ENCODE results near the gene PCARE.

DNA sequence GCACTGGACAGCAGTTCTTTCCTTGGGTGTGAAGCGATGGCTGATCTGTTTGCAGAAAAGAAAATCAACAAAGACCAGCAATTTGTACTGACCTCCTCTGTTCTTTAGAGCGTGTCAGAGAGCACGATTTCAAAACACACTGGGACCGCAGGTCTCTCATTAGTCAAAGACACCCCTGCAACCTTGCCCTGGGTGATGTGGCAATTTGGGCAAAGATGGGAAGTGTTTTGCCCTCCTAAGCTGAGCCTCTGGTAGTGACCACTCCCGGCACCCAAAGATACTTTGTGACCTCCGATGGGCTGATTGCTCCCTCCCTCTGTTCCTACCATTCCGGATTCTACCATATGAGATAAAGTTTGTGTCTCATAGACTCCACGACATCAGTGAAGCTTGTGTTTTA lies 22.6 kb upstream of the PCARE start:
- TF ChIP-seq, protein P1, sequence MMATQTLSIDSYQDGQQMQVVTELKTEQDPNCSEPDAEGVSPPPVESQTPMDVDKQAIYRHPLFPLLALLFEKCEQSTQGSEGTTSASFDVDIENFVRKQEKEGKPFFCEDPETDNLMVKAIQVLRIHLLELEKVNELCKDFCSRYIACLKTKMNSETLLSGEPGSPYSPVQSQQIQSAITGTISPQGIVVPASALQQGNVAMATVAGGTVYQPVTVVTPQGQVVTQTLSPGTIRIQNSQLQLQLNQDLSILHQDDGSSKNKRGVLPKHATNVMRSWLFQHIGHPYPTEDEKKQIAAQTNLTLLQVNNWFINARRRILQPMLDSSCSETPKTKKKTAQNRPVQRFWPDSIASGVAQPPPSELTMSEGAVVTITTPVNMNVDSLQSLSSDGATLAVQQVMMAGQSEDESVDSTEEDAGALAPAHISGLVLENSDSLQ (IDR thresholded peaks at IDR 0.05) = no peak
- no peak for TF ChIP-seq ZNF384 (IDR thresholded peaks at IDR 0.05)

Data from HEK293T (cell line).